Fibroblast of upper back skin (primary cell): ENCODE measurements around the gene GRAMD1B.
A peak's percentile ranks its signal among the peaks of the same experiment; 100 is the strongest.

ENCODE experiments used
- DNase-seq: peaks from one replicate; pipeline ENCODE4 v3.0.0-alpha.2; 2013

The GRAMD1B gene

GRCh38 chr11:123409456-123410217 lies 20.4 kb upstream of the GRAMD1B start:
- DNase-seq: no peak

GRCh38 chr11:123410218-123410549 lies 19.9 kb upstream of the GRAMD1B start:
- DNase-seq: no peak

GRCh38 chr11:123413636-123414035 lies 16.4 kb upstream of the GRAMD1B start:
- no peak for DNase-seq

- DNase-seq: no peak
These were observed 13.5 kb upstream of the GRAMD1B start for GRCh38 chr11:123416566-123416965.

GRCh38 chr11:123418351-123419114 lies 11.5 kb upstream of the GRAMD1B start:
- DNase-seq: no peak

GRCh38 chr11:123419731-123420452 lies 10.2 kb upstream of the GRAMD1B start:
- DNase-seq: no peak

GRCh38 chr11:123421589-123421988 lies 8.5 kb upstream of the GRAMD1B start:
- no peak for DNase-seq

GRCh38 chr11:123425367-123425766 lies 4.7 kb upstream of the GRAMD1B start:
- DNase-seq: no peak

- DNase-seq: no peak
These were observed 3.3 kb upstream of the GRAMD1B start for GRCh38 chr11:123426789-123427188.

- no peak for DNase-seq
These were observed 2.7 kb upstream of the GRAMD1B start for GRCh38 chr11:123427405-123427804.

- peak; percentile 16 for DNase-seq
These were observed 1.9 kb upstream of the GRAMD1B start for GRCh38 chr11:123428116-123428715.

GRCh38 chr11:123429336-123429735 lies 733 bp upstream of the GRAMD1B start:
- DNase-seq: peak; percentile 77

- peak; percentile 44 for DNase-seq
These were observed 840 bp downstream of the GRAMD1B start for GRCh38 chr11:123430721-123431497.

GRCh38 chr11:123431619-123432018 lies 1.6 kb downstream of the GRAMD1B start:
- no peak for DNase-seq

GRCh38 chr11:123434262-123434661 lies 4.2 kb downstream of the GRAMD1B start:
- DNase-seq: peak; percentile 32

GRCh38 chr11:123434911-123435310 lies 4.8 kb downstream of the GRAMD1B start:
- DNase-seq: no peak

- no peak for DNase-seq
These were observed 7.3 kb downstream of the GRAMD1B start for GRCh38 chr11:123437236-123437979.

- DNase-seq: peak; percentile 39
These were observed 8.1 kb downstream of the GRAMD1B start for GRCh38 chr11:123438131-123438627.

- DNase-seq: no peak
These were observed 9.5 kb downstream of the GRAMD1B start for GRCh38 chr11:123439616-123440015.

- no peak for DNase-seq
These were observed 11.1 kb downstream of the GRAMD1B start for GRCh38 chr11:123441161-123441560.

- no peak for DNase-seq
These were observed 14.0 kb downstream of the GRAMD1B start for GRCh38 chr11:123443851-123444623.
